Measurements from ENCODE around the gene CHAMP1. TPM values are rescaled to one million over a fixed set of nuclear protein-coding genes. Genes with fewer than 3 reads are reported as not detected.
"Not testable (repeated sequence)": the region's sequence is repeated elsewhere in the genome, so short reads cannot be mapped to it uniquely, and the experiment has no call there.

Gene CHAMP1
- total RNA-seq, 1 donor from 2014 or later: 8.8 TPM

GRCh38 chr13:114330086-114330485 is 15.8 kb downstream of the CHAMP1 start:
- ATAC-seq (no peak), DNase-seq (ENCODE audit: low spot score) (no peak)

- not testable (repeated sequence) for ATAC-seq
Observed at GRCh38 chr13:114333881-114334280, 19.6 kb downstream of the CHAMP1 start.

GRCh38 chr13:114334305-114335053 is 20.2 kb downstream of the CHAMP1 start:
- DNase-seq (ENCODE audit: low spot score): no peak
- ATAC-seq: no peak

More at GRCh38 chr13:114333881-114334280, 19.6 kb downstream of the CHAMP1 start:
- not testable (repeated sequence) for DNase-seq (ENCODE audit: low spot score)

- DNase-seq (ENCODE audit: low spot score); ATAC-seq: not testable (repeated sequence)
Observed at GRCh38 chr13:114336457-114336856, 22.2 kb downstream of the CHAMP1 start.

GRCh38 chr13:114338959-114339358 is 24.7 kb downstream of the CHAMP1 start:
- ATAC-seq: no peak
- DNase-seq (ENCODE audit: low spot score): no peak

GRCh38 chr13:114339857-114340534 is 25.7 kb downstream of the CHAMP1 start:
- peak; percentile 63 for DNase-seq (ENCODE audit: low spot score)

GRCh38 chr13:114341003-114341777 is 26.9 kb downstream of the CHAMP1 start:
- no peak for DNase-seq (ENCODE audit: low spot score)
- ATAC-seq: no peak

More at GRCh38 chr13:114339857-114340534, 25.7 kb downstream of the CHAMP1 start:
- ATAC-seq: peak; percentile 89

GRCh38 chr13:114347256-114347655 is 33.0 kb downstream of the CHAMP1 start:
- not testable (repeated sequence) for ATAC-seq; DNase-seq (ENCODE audit: low spot score)

- not testable (repeated sequence) for DNase-seq (ENCODE audit: low spot score); ATAC-seq
Observed at GRCh38 chr13:114352763-114353162, 38.5 kb downstream of the CHAMP1 start.

- not testable (repeated sequence) for DNase-seq (ENCODE audit: low spot score)
Observed at GRCh38 chr13:114353382-114353781, 39.1 kb downstream of the CHAMP1 start.

More at GRCh38 chr13:114353382-114353781, 39.1 kb downstream of the CHAMP1 start:
- ATAC-seq: not testable (repeated sequence)

Other genes starting within 250 kb of the CHAMP1 start
- gene RASA3, start 181.9 kb upstream of the CHAMP1 start, total RNA-seq: 4.5 TPM
- not detected for gene CFAP97D2, start 135.2 kb upstream of the CHAMP1 start, total RNA-seq
- gene CDC16, start 79.6 kb upstream of the CHAMP1 start, total RNA-seq: 28.1 TPM
- gene UPF3A, start 32.9 kb upstream of the CHAMP1 start, total RNA-seq: 22.0 TPM